Astrocyte (in vitro differentiated cells and primary cell): ENCODE results near the gene FNDC3B.

Experiments used
- EZH2 ChIP-seq: IDR thresholded peaks from 2 replicates; pipeline ENCODE4 v1.6.1; 2012; ENCODE audit warnings: mild to moderate bottlenecking, low read length, inconsistent platforms; ENCODE audit not compliant: insufficient read depth
- TF ChIP-seq, protein P1 (sequence below): IDR thresholded peaks from 2 replicates; pipeline ENCODE4 v1.5.1; 2011; ENCODE audit warnings: low read depth, mild to moderate bottlenecking, inconsistent platforms, low read length, moderate library complexity; ENCODE audit not compliant: insufficient read depth

- TF ChIP-seq, protein P1, sequence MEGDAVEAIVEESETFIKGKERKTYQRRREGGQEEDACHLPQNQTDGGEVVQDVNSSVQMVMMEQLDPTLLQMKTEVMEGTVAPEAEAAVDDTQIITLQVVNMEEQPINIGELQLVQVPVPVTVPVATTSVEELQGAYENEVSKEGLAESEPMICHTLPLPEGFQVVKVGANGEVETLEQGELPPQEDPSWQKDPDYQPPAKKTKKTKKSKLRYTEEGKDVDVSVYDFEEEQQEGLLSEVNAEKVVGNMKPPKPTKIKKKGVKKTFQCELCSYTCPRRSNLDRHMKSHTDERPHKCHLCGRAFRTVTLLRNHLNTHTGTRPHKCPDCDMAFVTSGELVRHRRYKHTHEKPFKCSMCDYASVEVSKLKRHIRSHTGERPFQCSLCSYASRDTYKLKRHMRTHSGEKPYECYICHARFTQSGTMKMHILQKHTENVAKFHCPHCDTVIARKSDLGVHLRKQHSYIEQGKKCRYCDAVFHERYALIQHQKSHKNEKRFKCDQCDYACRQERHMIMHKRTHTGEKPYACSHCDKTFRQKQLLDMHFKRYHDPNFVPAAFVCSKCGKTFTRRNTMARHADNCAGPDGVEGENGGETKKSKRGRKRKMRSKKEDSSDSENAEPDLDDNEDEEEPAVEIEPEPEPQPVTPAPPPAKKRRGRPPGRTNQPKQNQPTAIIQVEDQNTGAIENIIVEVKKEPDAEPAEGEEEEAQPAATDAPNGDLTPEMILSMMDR = no peak
- no peak for TF ChIP-seq EZH2
Measured at GRCh38 chr3:172326993-172327392, 287.6 kb downstream of the FNDC3B start.
